ENCODE results near the gene TRIM15.

DNA sequence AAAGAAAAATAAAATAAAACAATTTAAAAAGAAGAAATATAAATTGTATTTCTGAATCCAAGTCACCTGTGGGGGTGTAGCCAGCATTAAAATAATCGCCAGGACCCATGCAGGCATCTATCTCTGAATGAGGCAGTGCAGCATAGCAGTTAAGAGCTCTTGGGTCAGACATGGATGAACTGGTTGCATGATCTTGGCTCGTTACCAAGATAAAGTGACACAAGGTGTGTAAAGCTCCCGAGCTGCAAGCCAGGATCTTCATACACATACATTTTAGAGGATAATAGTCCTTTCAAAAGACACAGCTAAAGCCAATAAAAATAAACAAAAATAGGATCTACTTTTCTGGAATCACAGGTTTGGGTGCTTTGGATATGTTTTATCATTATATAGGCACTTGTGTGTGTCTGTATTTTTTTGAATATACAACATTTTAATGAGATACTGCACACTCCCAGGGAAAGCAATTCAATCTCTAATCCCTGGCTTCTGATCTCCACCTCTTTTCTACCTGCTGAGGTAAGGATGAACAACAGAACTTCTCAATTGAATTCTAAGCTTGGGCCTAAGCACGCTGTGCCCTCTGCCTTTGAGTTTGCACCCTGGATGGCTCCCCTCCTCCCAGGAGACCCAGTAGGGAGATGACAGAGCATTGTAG is 11.2 kb upstream of the TRIM15 start:
- TF ChIP-seq RBAK (tag by site-specific recombination; IDR thresholded peaks at IDR 0.05) (no peak), ZSCAN23 (tag by site-specific recombination; IDR thresholded peaks at IDR 0.05) (no peak), ZNF140 (tag by site-specific recombination; IDR thresholded peaks at IDR 0.05) (no peak), CTCF (tag by site-specific recombination; IDR thresholded peaks at IDR 0.05) (no peak), ZNF529 (tag by site-specific recombination; IDR thresholded peaks at IDR 0.05; ENCODE audit: insufficient replicate concordance) (no peak), ZNF561 (tag by site-specific recombination; IDR thresholded peaks at IDR 0.05; ENCODE audit: borderline replicate concordance) (no peak), ZNF366 (tag by site-specific recombination; conservative IDR thresholded peaks at IDR 0.05) (no peak), ZNF114 (tag by site-specific recombination; IDR thresholded peaks at IDR 0.05) (no peak)
- TF ChIP-seq, protein P1, sequence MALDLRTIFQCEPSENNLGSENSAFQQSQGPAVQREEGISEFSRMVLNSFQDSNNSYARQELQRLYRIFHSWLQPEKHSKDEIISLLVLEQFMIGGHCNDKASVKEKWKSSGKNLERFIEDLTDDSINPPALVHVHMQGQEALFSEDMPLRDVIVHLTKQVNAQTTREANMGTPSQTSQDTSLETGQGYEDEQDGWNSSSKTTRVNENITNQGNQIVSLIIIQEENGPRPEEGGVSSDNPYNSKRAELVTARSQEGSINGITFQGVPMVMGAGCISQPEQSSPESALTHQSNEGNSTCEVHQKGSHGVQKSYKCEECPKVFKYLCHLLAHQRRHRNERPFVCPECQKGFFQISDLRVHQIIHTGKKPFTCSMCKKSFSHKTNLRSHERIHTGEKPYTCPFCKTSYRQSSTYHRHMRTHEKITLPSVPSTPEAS (tag by site-specific recombination; IDR thresholded peaks at IDR 0.05), result no peak

All from HEK293 (cell line).